ENCODE data around the gene EVC.

Gene EVC

GRCh38 chr4:5749568-5749967, 38.6 kb downstream of the EVC start:
- Histone ChIP-seq H3K4me1 (ENCODE audit: control insufficient read depth, insufficient read depth, low read length) (no peaks in the 10 kb centered on the region), H3K36me3 (ENCODE audit: control insufficient read depth in 2 of 2, insufficient read depth in 2 of 2, low read length in 2 of 2) (peaks cover 36 to 57% of the 10 kb centered on the region in 2 donors), H3K9ac (ENCODE audit: low read length in 2 of 2) (no peak overlapping the region), H3K27me3 (ENCODE audit: control insufficient read depth in 1 of 2, insufficient read depth in 2 of 2, low read length in 2 of 2) (no peaks in the 10 kb centered on the region), H3K4me3 (ENCODE audit: low read length in 2 of 2) (no peak overlapping the region), H3K9me3 (ENCODE audit: control insufficient read depth in 2 of 2, low read length in 2 of 2) (no peaks in the 10 kb centered on the region), H3K27ac (ENCODE audit: low read length) (no peak overlapping the region)

GRCh38 chr4:5750052-5750945, 39.3 kb downstream of the EVC start:
- H3K9me3 ChIP-seq (ENCODE audit: control insufficient read depth in 2 of 2, low read length in 2 of 2): no peaks in the 10 kb centered on the region
- no peaks in the 10 kb centered on the region for H3K27me3 ChIP-seq (ENCODE audit: control insufficient read depth in 1 of 2, insufficient read depth in 2 of 2, low read length in 2 of 2)
- no peak overlapping the region for H3K4me3 ChIP-seq (ENCODE audit: low read length in 2 of 2)
- peaks cover 42 to 56% of the 10 kb centered on the region in 2 donors for H3K36me3 ChIP-seq (ENCODE audit: control insufficient read depth in 2 of 2, insufficient read depth in 2 of 2, low read length in 2 of 2)
- H3K4me1 ChIP-seq (ENCODE audit: control insufficient read depth, insufficient read depth, low read length): no peaks in the 10 kb centered on the region
- no peak overlapping the region for H3K9ac ChIP-seq (ENCODE audit: low read length in 2 of 2)
- no peak overlapping the region for H3K27ac ChIP-seq (ENCODE audit: low read length)

- Histone ChIP-seq H3K4me1 (ENCODE audit: control insufficient read depth, insufficient read depth, low read length) (no peaks in the 10 kb centered on the region), H3K27me3 (ENCODE audit: control insufficient read depth in 1 of 2, insufficient read depth in 2 of 2, low read length in 2 of 2) (no peaks in the 10 kb centered on the region), H3K4me3 (ENCODE audit: low read length in 2 of 2) (no peak overlapping the region), H3K27ac (ENCODE audit: low read length) (no peak overlapping the region), H3K36me3 (ENCODE audit: control insufficient read depth in 2 of 2, insufficient read depth in 2 of 2, low read length in 2 of 2) (peaks cover 46 to 61% of the 10 kb centered on the region in 2 donors), H3K9me3 (ENCODE audit: control insufficient read depth in 2 of 2, low read length in 2 of 2) (no peaks in the 10 kb centered on the region), H3K9ac (ENCODE audit: low read length in 2 of 2) (no peak overlapping the region)
These were observed 40.1 kb downstream of the EVC start for GRCh38 chr4:5750946-5751665.

DNA sequence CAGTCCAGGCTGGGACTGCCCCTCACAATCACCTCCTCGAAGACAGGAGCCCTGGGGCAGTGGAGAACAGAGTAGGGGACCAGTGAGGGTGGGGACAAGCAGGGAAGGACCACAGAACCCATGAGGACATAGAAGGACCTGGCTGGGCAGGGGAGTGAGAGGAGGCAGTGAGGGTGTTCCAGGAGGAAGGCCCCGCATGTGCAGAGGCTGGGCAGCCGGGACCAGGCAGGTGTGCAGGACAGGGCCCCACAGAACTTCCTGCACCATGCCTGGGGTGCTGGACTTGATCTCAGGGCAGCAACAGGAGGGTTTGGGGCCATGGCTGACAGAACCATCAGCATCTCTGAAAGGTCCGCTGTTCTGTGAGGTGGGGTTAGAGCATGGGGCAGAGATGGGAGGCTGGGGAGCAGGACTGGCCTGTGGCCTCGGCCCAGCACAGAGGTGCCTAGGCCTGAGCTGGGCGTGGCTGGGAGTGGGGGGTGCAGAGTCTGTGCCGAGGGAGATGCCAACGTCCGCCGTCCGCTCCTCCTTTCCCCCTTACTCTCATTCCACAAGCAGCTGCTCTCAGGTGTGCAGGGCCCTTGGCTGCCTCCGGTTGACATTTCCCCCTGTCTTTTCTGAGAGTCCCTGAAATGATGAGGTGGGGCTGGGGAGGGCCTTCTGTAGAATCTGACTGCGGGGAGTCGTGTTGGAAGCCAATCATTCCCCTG, 40.8 kb downstream of the EVC start:
- no peaks in the 10 kb centered on the region for H3K4me1 ChIP-seq (ENCODE audit: control insufficient read depth, insufficient read depth, low read length)
- no peaks in the 10 kb centered on the region for H3K27me3 ChIP-seq (ENCODE audit: control insufficient read depth in 1 of 2, insufficient read depth in 2 of 2, low read length in 2 of 2)
- peaks cover 50 to 68% of the 10 kb centered on the region in 2 donors for H3K36me3 ChIP-seq (ENCODE audit: control insufficient read depth in 2 of 2, insufficient read depth in 2 of 2, low read length in 2 of 2)
- no peak overlapping the region for H3K27ac ChIP-seq (ENCODE audit: low read length)
- no peaks in the 10 kb centered on the region for H3K9me3 ChIP-seq (ENCODE audit: control insufficient read depth in 2 of 2, low read length in 2 of 2)
- no peak overlapping the region for H3K4me3 ChIP-seq (ENCODE audit: low read length in 2 of 2)
- no peak overlapping the region for H3K9ac ChIP-seq (ENCODE audit: low read length in 2 of 2)

- Histone ChIP-seq H3K9ac (ENCODE audit: low read length in 2 of 2) (no peak overlapping the region), H3K27me3 (ENCODE audit: control insufficient read depth in 1 of 2, insufficient read depth in 2 of 2, low read length in 2 of 2) (no peaks in the 10 kb centered on the region), H3K36me3 (ENCODE audit: control insufficient read depth in 2 of 2, insufficient read depth in 2 of 2, low read length in 2 of 2) (peaks cover 58 to 75% of the 10 kb centered on the region in 2 donors), H3K9me3 (ENCODE audit: control insufficient read depth in 2 of 2, low read length in 2 of 2) (no peaks in the 10 kb centered on the region), H3K4me1 (ENCODE audit: control insufficient read depth, insufficient read depth, low read length) (no peaks in the 10 kb centered on the region), H3K27ac (ENCODE audit: low read length) (no peak overlapping the region), H3K4me3 (ENCODE audit: low read length in 2 of 2) (no peak overlapping the region)
These were observed 41.6 kb downstream of the EVC start for GRCh38 chr4:5752376-5753184.

DNA sequence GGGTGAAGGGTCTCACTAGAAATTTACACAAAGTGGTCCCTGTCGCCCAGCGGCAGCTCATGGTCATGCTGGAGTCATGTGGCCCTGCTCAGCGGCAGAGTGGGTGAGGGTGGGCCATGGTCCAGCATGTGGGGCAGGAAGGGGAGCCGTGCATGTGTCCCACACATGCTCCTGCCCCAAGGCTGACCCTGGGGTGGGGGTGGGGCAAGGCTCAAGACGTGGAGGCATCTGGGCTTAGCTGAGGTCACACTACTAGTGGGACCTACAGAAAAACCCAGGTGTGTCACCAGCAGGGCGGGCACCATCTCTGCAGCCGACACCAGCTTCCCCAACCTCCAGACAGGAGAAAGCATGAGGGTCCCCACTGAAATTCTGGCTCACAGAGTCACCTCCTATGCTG, 42.4 kb downstream of the EVC start:
- no peak overlapping the region for H3K27ac ChIP-seq (ENCODE audit: low read length)
- no peak overlapping the region for H3K4me3 ChIP-seq (ENCODE audit: low read length in 2 of 2)
- H3K36me3 ChIP-seq (ENCODE audit: control insufficient read depth in 2 of 2, insufficient read depth in 2 of 2, low read length in 2 of 2): peaks cover 64 to 76% of the 10 kb centered on the region in 2 donors
- H3K27me3 ChIP-seq (ENCODE audit: control insufficient read depth in 1 of 2, insufficient read depth in 2 of 2, low read length in 2 of 2): no peaks in the 10 kb centered on the region
- no peaks in the 10 kb centered on the region for H3K4me1 ChIP-seq (ENCODE audit: control insufficient read depth, insufficient read depth, low read length)
- H3K9ac ChIP-seq (ENCODE audit: low read length in 2 of 2): no peak overlapping the region
- H3K9me3 ChIP-seq (ENCODE audit: control insufficient read depth in 2 of 2, low read length in 2 of 2): no peaks in the 10 kb centered on the region

- Histone ChIP-seq H3K27me3 (ENCODE audit: control insufficient read depth in 1 of 2, insufficient read depth in 2 of 2, low read length in 2 of 2) (no peaks in the 10 kb centered on the region), H3K9ac (ENCODE audit: low read length in 2 of 2) (no peak overlapping the region), H3K9me3 (ENCODE audit: control insufficient read depth in 2 of 2, low read length in 2 of 2) (no peaks in the 10 kb centered on the region), H3K4me3 (ENCODE audit: low read length in 2 of 2) (no peak overlapping the region), H3K27ac (ENCODE audit: low read length) (no peak overlapping the region), H3K36me3 (ENCODE audit: control insufficient read depth in 2 of 2, insufficient read depth in 2 of 2, low read length in 2 of 2) (peaks cover 64 to 74% of the 10 kb centered on the region in 2 donors), H3K4me1 (ENCODE audit: control insufficient read depth, insufficient read depth, low read length) (no peaks in the 10 kb centered on the region)
These were observed 42.9 kb downstream of the EVC start for GRCh38 chr4:5753766-5754528.

DNA sequence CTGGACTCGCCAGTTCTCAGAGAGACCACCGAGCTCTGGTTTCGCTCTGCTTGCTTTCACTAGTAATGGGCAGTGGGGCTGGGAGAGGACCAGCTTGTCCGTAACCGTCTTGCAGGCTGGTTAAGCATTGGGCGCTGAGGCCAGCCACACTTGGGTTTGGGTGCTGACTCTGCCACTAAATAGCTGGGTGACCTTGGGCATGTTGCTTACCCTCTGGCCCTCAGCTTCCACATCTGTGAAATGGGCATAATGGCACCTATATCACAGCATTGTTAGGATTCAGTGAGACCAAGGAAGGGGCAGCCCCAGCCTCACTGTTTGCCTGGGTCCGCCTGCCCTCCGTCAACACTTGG, 43.5 kb downstream of the EVC start:
- Histone ChIP-seq H3K9ac (ENCODE audit: low read length in 2 of 2) (no peak overlapping the region), H3K36me3 (ENCODE audit: control insufficient read depth in 2 of 2, insufficient read depth in 2 of 2, low read length in 2 of 2) (peaks cover 67 to 71% of the 10 kb centered on the region in 2 donors), H3K4me1 (ENCODE audit: control insufficient read depth, insufficient read depth, low read length) (no peaks in the 10 kb centered on the region), H3K27ac (ENCODE audit: low read length) (no peak overlapping the region), H3K4me3 (ENCODE audit: low read length in 2 of 2) (no peak overlapping the region), H3K27me3 (ENCODE audit: control insufficient read depth in 1 of 2, insufficient read depth in 2 of 2, low read length in 2 of 2) (no peaks in the 10 kb centered on the region), H3K9me3 (ENCODE audit: control insufficient read depth in 2 of 2, low read length in 2 of 2) (no peaks in the 10 kb centered on the region)

GRCh38 chr4:5755161-5755560, 44.2 kb downstream of the EVC start:
- peaks cover 63 to 65% of the 10 kb centered on the region in 2 donors for H3K36me3 ChIP-seq (ENCODE audit: control insufficient read depth in 2 of 2, insufficient read depth in 2 of 2, low read length in 2 of 2)
- H3K4me3 ChIP-seq (ENCODE audit: low read length in 2 of 2): no peak overlapping the region
- H3K9ac ChIP-seq (ENCODE audit: low read length in 2 of 2): no peak overlapping the region
- H3K27me3 ChIP-seq (ENCODE audit: control insufficient read depth in 1 of 2, insufficient read depth in 2 of 2, low read length in 2 of 2): no peaks in the 10 kb centered on the region
- H3K9me3 ChIP-seq (ENCODE audit: control insufficient read depth in 2 of 2, low read length in 2 of 2): no peaks in the 10 kb centered on the region
- no peak overlapping the region for H3K27ac ChIP-seq (ENCODE audit: low read length)
- no peaks in the 10 kb centered on the region for H3K4me1 ChIP-seq (ENCODE audit: control insufficient read depth, insufficient read depth, low read length)

Measured in stomach smooth muscle (tissue), 2 donors.